Nephron (organoid): Measurements from ENCODE around the gene AQP7.

ENCODE experiments used
- H3K27ac Mint-ChIP-seq, 3 experiments: 2 replicates each; pipeline ENCODE4 v1.8.0; 2020; ENCODE audit warnings: mixed read lengths in 3 of 3, mild to moderate bottlenecking in 2 of 3, moderate library complexity in 1 of 3
- H3K27me3 Mint-ChIP-seq: 2 replicates; pipeline ENCODE4 v1.8.0; 2021; ENCODE audit warnings: low read depth, mild to moderate bottlenecking, moderate library complexity, mixed read lengths
- H3K36me3 Mint-ChIP-seq: 2 replicates; pipeline ENCODE4 v1.8.0; 2020; ENCODE audit warnings: low read depth, mixed read lengths
- H3K4me1 Mint-ChIP-seq: 2 replicates; pipeline ENCODE4 v1.8.0; 2020; ENCODE audit warnings: mixed read lengths
- H3K4me3 Mint-ChIP-seq, 3 experiments: 2 replicates each; pipeline ENCODE4 v1.8.0; 2020; ENCODE audit warnings: mild to moderate bottlenecking in 3 of 3, mixed read lengths in 3 of 3, moderate library complexity in 2 of 3
- H3K9me3 Mint-ChIP-seq: 2 replicates; pipeline ENCODE4 v1.8.0; 2020; ENCODE audit warnings: mixed read lengths
- TF ChIP-seq, protein P1 (sequence below), 3 experiments: fragments of 200-600 bp; sonication (generic); IDR thresholded peaks; one replicate each; pipeline ENCODE4 v1.5.0; 2021; ENCODE audit warnings: antibody characterized with exemption in 3 of 3; ENCODE audit not compliant: unreplicated experiment in 3 of 3

Gene AQP7

GRCh38 chr9:33436445-33436844 lies 34.1 kb upstream of the AQP7 start:
- H3K27me3 Mint-ChIP-seq = peaks cover 12% of the 10 kb centered on the region
- H3K4me3 Mint-ChIP-seq = no peak overlapping the region
- no peaks in the 10 kb centered on the region for H3K36me3 Mint-ChIP-seq
- no peak overlapping the region for H3K27ac Mint-ChIP-seq
- TF ChIP-seq, protein P1, sequence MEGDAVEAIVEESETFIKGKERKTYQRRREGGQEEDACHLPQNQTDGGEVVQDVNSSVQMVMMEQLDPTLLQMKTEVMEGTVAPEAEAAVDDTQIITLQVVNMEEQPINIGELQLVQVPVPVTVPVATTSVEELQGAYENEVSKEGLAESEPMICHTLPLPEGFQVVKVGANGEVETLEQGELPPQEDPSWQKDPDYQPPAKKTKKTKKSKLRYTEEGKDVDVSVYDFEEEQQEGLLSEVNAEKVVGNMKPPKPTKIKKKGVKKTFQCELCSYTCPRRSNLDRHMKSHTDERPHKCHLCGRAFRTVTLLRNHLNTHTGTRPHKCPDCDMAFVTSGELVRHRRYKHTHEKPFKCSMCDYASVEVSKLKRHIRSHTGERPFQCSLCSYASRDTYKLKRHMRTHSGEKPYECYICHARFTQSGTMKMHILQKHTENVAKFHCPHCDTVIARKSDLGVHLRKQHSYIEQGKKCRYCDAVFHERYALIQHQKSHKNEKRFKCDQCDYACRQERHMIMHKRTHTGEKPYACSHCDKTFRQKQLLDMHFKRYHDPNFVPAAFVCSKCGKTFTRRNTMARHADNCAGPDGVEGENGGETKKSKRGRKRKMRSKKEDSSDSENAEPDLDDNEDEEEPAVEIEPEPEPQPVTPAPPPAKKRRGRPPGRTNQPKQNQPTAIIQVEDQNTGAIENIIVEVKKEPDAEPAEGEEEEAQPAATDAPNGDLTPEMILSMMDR (IDR thresholded peaks at IDR 0.05; ENCODE audit: unreplicated experiment in 3 of 3) = no peak
- H3K9me3 Mint-ChIP-seq = no peaks in the 10 kb centered on the region
- peaks cover 15% of the 10 kb centered on the region for H3K4me1 Mint-ChIP-seq

DNA sequence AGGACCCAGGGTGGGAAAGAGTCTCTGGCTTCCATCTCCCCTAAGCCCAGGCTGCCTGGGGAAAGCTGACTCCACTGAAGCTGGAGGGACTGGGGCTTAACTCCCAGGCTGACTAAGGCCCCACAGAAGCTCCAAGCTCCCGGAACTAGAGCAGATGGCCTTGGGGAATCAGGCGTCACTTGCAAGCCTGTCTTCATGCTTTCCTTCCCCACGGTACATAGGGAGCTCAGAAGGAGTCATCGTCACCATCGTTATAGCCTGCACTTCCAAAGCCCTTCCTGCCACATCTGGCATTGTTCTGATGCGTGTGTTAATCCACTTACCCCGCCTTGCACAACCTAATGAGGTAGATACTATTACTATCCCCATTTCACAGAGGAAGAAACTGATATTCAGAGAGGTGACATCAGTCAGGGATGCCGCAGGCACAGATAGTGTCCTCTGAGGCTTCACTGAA lies 33.5 kb upstream of the AQP7 start:
- peaks cover 15% of the 10 kb centered on the region for H3K4me1 Mint-ChIP-seq
- no peaks in the 10 kb centered on the region for H3K36me3 Mint-ChIP-seq
- H3K27me3 Mint-ChIP-seq = peaks cover 10% of the 10 kb centered on the region
- no peaks in the 10 kb centered on the region for H3K9me3 Mint-ChIP-seq
- no peak overlapping the region for H3K4me3 Mint-ChIP-seq
- H3K27ac Mint-ChIP-seq = peak overlapping the region in 1 of 3 experiments; percentile 43
- TF ChIP-seq, protein P1 (IDR thresholded peaks at IDR 0.05; ENCODE audit: unreplicated experiment in 3 of 3) = no peak

- no peak overlapping the region for H3K4me3 Mint-ChIP-seq
- H3K4me1 Mint-ChIP-seq = peaks cover 15% of the 10 kb centered on the region
Measured at GRCh38 chr9:33434317-33435105, 32.1 kb upstream of the AQP7 start.

DNA sequence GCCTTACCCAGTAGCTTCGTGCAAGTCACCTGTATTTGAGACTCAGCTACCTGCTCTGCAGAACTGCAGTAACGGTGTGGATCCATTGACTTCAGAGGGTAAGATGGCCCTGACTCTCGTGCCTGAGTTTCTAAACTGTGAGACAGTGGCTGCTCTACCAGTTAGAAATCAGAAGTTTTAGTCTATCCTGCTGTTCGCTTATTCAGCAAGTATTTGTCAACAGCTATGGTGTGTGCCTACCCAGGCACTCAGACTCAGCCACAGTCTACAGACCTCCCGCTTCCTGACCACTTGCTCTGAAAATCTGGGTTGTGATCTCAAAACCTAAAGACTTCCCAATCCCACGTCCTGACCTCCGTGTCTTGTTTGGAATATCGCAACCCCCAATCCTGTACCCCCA lies 31.5 kb upstream of the AQP7 start:
- TF ChIP-seq, protein P1 (IDR thresholded peaks at IDR 0.05; ENCODE audit: unreplicated experiment in 3 of 3) = no peak
- no peak overlapping the region for H3K4me3 Mint-ChIP-seq
- H3K27ac Mint-ChIP-seq = peak overlapping the region in 1 of 3 experiments; percentile 21
- H3K27me3 Mint-ChIP-seq = peaks cover 5% of the 10 kb centered on the region
- H3K36me3 Mint-ChIP-seq = no peaks in the 10 kb centered on the region
- H3K4me1 Mint-ChIP-seq = peaks cover 15% of the 10 kb centered on the region
- H3K9me3 Mint-ChIP-seq = no peaks in the 10 kb centered on the region

More at GRCh38 chr9:33434317-33435105, 32.1 kb upstream of the AQP7 start:
- Mint-ChIP-seq H3K36me3 (no peaks in the 10 kb centered on the region), H3K27me3 (peaks cover 5% of the 10 kb centered on the region), H3K27ac (peak overlapping the region in 1 of 3 experiments; percentile 21), H3K9me3 (no peaks in the 10 kb centered on the region)
- TF ChIP-seq, protein P1 (IDR thresholded peaks at IDR 0.05; ENCODE audit: unreplicated experiment in 3 of 3) = no peak

DNA sequence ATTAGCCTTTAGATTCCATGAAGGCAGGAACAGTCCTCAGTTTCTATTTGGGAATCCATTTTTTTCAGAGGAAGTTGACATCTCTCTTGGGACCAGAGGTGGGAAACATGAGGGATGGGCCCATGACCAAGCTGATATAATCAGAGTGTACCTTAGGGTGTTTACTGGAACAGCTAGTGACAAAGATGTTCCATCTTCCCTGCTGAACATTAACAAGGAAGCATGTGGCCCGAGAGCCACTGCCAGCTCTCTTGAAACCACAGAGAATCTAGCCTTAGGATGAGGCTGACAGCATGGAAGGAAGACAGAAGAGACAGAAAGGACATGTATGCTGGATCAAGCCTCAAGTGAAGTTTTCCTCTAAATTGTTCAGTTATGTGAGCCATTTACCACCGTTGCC lies 29.1 kb upstream of the AQP7 start:
- peaks cover 5% of the 10 kb centered on the region for H3K27me3 Mint-ChIP-seq
- H3K36me3 Mint-ChIP-seq = no peaks in the 10 kb centered on the region
- H3K4me3 Mint-ChIP-seq = no peak overlapping the region
- no peak overlapping the region for H3K27ac Mint-ChIP-seq
- H3K4me1 Mint-ChIP-seq = peaks cover 10% of the 10 kb centered on the region
- TF ChIP-seq, protein P1 (IDR thresholded peaks at IDR 0.05; ENCODE audit: unreplicated experiment in 3 of 3) = no peak
- H3K9me3 Mint-ChIP-seq = no peaks in the 10 kb centered on the region

DNA sequence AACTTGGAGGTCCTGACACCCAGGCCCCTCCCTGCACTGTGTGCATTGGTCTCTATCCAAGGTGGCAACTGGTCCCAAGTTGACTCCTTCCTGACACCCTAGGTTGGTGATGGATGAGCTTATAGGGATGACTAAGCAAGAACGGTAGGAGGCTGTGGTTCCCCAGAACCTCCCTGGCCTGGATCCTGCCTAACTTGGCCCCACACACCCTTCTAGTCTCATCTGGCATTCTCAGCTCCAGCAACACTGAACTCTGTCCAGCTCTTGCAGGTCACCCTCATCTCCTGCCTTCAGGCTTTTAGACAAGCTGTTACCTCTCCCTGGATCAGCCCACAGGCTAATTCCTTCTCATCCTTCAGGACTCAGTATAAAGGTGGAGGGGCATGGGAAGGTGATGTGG lies 28.6 kb upstream of the AQP7 start:
- H3K4me3 Mint-ChIP-seq = no peak overlapping the region

More for the DNA sequence above, 28.6 kb upstream of the AQP7 start:
- no peaks in the 10 kb centered on the region for H3K9me3 Mint-ChIP-seq
- no peaks in the 10 kb centered on the region for H3K36me3 Mint-ChIP-seq
- H3K27ac Mint-ChIP-seq = no peak overlapping the region
- H3K4me1 Mint-ChIP-seq = peaks cover 8% of the 10 kb centered on the region
- TF ChIP-seq, protein P1 (IDR thresholded peaks at IDR 0.05; ENCODE audit: unreplicated experiment in 3 of 3) = no peak
- H3K27me3 Mint-ChIP-seq = peaks cover 5% of the 10 kb centered on the region
